Colonic mucosa (tissue), 4 donors: Measurements from ENCODE around the gene SLC6A16. TPM values are rescaled to one million over a fixed set of nuclear protein-coding genes. Genes with fewer than 3 reads are reported as not detected.

Experiments
- DNase-seq: peaks from one replicate; pipeline ENCODE4 v3.0.0-alpha.2; 2020
- H3K27ac ChIP-seq: fragments of 200-600 bp; one replicate; pipeline ENCODE4 v1.8.0; 2021
- H3K27me3 ChIP-seq: fragments of 200-600 bp; one replicate; pipeline ENCODE4 v1.8.0; 2021
- H3K36me3 ChIP-seq: fragments of 200-600 bp; one replicate; pipeline ENCODE4 v1.8.0; 2021
- H3K4me1 ChIP-seq: fragments of 200-600 bp; one replicate; pipeline ENCODE4 v1.8.0; 2021; ENCODE audit warnings: mild to moderate bottlenecking
- H3K4me3 ChIP-seq: fragments of 200-600 bp; one replicate; pipeline ENCODE4 v1.8.0; 2021
- H3K9ac ChIP-seq, 2 donors: one replicate each; pipeline ENCODE4 v1.7.0; 2013; ENCODE audit warnings: control low read depth in 2 of 2, low read depth in 2 of 2, low read length in 2 of 2
- H3K9me3 ChIP-seq: fragments of 200-600 bp; one replicate; pipeline ENCODE4 v1.8.0; 2021
- CTCF ChIP-seq: fragments of 200-600 bp; IDR thresholded peaks from one replicate; pipeline ENCODE4 v1.8.0; 2022; ENCODE audit warnings: antibody characterized with exemption, mild to moderate bottlenecking
- intact Hi-C: fragments of 100-400 bp; cut with DNase I; formaldehyde crosslinking; loops from one replicate; pipeline ENCODE4 v1.14.1; 2022
- microRNA-seq: library from miRNA; unstranded; fragments of <30 nt; microRNA quantifications from one replicate; pipeline ENCODE4, GENCODE V29; 2019
- total RNA-seq, 2 donors: library from RNA; stranded (reverse); fragmentation: NEBNext Ultra II Directional in 1 of 2; extraction: Animal tissue kit (Norgen Biotek cat#: 25700) in 1 of 2; gene quantifications; one replicate each; pipeline ENCODE4 v1.2.1, GENCODE V29; 2021
- donor health status: healthy.
- donor health status: DM: no; HTN: no; CAD: no.
- donor health status: DM: no; HTN: no; CAD: no.

The SLC6A16 gene
- total RNA-seq, 2 donors from 2014 or later = 0.17 to 0.82 TPM

- DNase-seq = no peak
- Histone ChIP-seq H3K27me3 (no peaks in the 10 kb centered on the region), H3K9me3 (no peaks in the 10 kb centered on the region), H3K36me3 (no peaks in the 10 kb centered on the region), H3K4me3 (no peak overlapping the region), H3K9ac (no peak overlapping the region), H3K4me1 (no peaks in the 10 kb centered on the region), H3K27ac (no peak overlapping the region)
- intact Hi-C loops = no loop called here
- TF ChIP-seq CTCF = no peak
These were observed 80.7 kb downstream of the SLC6A16 start for GRCh38 chr19:49244256-49244655.

- DNase-seq = no peak
- no peaks in the 10 kb centered on the region for H3K36me3 ChIP-seq
These were observed 81.3 kb downstream of the SLC6A16 start for GRCh38 chr19:49243726-49244125.

GRCh38 chr19:49243129-49243528 lies 81.9 kb downstream of the SLC6A16 start:
- no peak overlapping the region for H3K4me3 ChIP-seq
- no peak for TF ChIP-seq CTCF
- no peaks in the 10 kb centered on the region for H3K27me3 ChIP-seq
- H3K4me1 ChIP-seq = no peaks in the 10 kb centered on the region
- DNase-seq = no peak
- intact Hi-C loops = no loop called here
- H3K9ac ChIP-seq = no peak overlapping the region
- no peaks in the 10 kb centered on the region for H3K9me3 ChIP-seq
- no peaks in the 10 kb centered on the region for H3K36me3 ChIP-seq
- H3K27ac ChIP-seq = no peak overlapping the region

More at GRCh38 chr19:49243726-49244125, 81.3 kb downstream of the SLC6A16 start:
- Histone ChIP-seq H3K9ac (no peak overlapping the region), H3K4me1 (no peaks in the 10 kb centered on the region), H3K27ac (no peak overlapping the region), H3K27me3 (no peaks in the 10 kb centered on the region), H3K4me3 (no peak overlapping the region), H3K9me3 (no peaks in the 10 kb centered on the region)
- TF ChIP-seq CTCF = no peak
- intact Hi-C loops = no loop called here

GRCh38 chr19:49241769-49242168 lies 83.2 kb downstream of the SLC6A16 start:
- no peaks in the 10 kb centered on the region for H3K4me1 ChIP-seq
- H3K9ac ChIP-seq = no peak overlapping the region
- H3K9me3 ChIP-seq = no peaks in the 10 kb centered on the region
- no peaks in the 10 kb centered on the region for H3K27me3 ChIP-seq
- intact Hi-C loops = no loop called here
- no peak overlapping the region for H3K4me3 ChIP-seq
- H3K27ac ChIP-seq = no peak overlapping the region
- no peak for DNase-seq
- H3K36me3 ChIP-seq = no peaks in the 10 kb centered on the region
- no peak for TF ChIP-seq CTCF

Small RNA genes within 50 kb of the gene (microRNA-seq; reads per million reads assigned to microRNA genes)
- not detected for gene MIR4324

Other genes with a start within 250 kb of the SLC6A16 start
- gene SNRNP70, start 239.7 kb downstream of the SLC6A16 start, total RNA-seq = 100 to 1,000 TPM; 124 to 204 TPM
- 10 to 100 TPM; 11.8 to 14.6 TPM for gene LIN7B, start 210.8 kb downstream of the SLC6A16 start, total RNA-seq
- 1 to 10 TPM; 3.5 to 4.8 TPM for gene C19orf73, start 206.0 kb downstream of the SLC6A16 start, total RNA-seq
- gene PPFIA3, start 205.6 kb downstream of the SLC6A16 start, total RNA-seq = 10 to 100 TPM; 27.5 to 36.3 TPM
- gene HRC, start 169.8 kb downstream of the SLC6A16 start, total RNA-seq = 1 to 10 TPM in 1 of 2 donors, under 1 TPM in 1; 0.53 to 1.8 TPM
- 100 to 1,000 TPM; 175 to 307 TPM for gene TRPM4, start 167.4 kb downstream of the SLC6A16 start, total RNA-seq
- gene CD37, start 10.2 kb upstream of the SLC6A16 start, total RNA-seq = 1 to 10 TPM; 7.4 to 8.6 TPM
- gene TEAD2, start 37.2 kb upstream of the SLC6A16 start, total RNA-seq = 10 to 100 TPM; 17.0 to 17.7 TPM
- gene DKKL1, start 38.7 kb upstream of the SLC6A16 start, total RNA-seq = not detected
- gene KASH5, start 63.1 kb upstream of the SLC6A16 start, total RNA-seq = not detected
- gene PTH2, start 98.2 kb upstream of the SLC6A16 start, total RNA-seq = not detected
- not detected for gene GFY, start 100.2 kb upstream of the SLC6A16 start, total RNA-seq
- under 1 TPM; 0.21 to 0.25 TPM for gene SLC17A7, start 116.3 kb upstream of the SLC6A16 start, total RNA-seq
- gene PIH1D1, start 126.6 kb upstream of the SLC6A16 start, total RNA-seq = 100 to 1,000 TPM in 1 of 2 donors, 10 to 100 TPM in 1; 80.8 to 103 TPM
- 10 to 100 TPM; 22.6 to 57.9 TPM for gene ALDH16A1, start 128.0 kb upstream of the SLC6A16 start, total RNA-seq
- 1 to 10 TPM; 2.9 to 4.9 TPM for gene FLT3LG, start 149.0 kb upstream of the SLC6A16 start, total RNA-seq
- 1,000 to 10,000 TPM; 2,431 to 2,528 TPM for gene RPL13A, start 162.4 kb upstream of the SLC6A16 start, total RNA-seq
- gene RPS11, start 171.2 kb upstream of the SLC6A16 start, total RNA-seq = 1,000 to 10,000 TPM; 1,734 to 1,870 TPM
- 100 to 1,000 TPM; 285 to 621 TPM for gene FCGRT, start 187.5 kb upstream of the SLC6A16 start, total RNA-seq
- 10 to 100 TPM; 16.9 to 55.1 TPM for gene RCN3, start 202.8 kb upstream of the SLC6A16 start, total RNA-seq